ENCODE results near the gene RSAD2.
"Not testable (repeated sequence)": the region's sequence is repeated elsewhere in the genome, so short reads cannot be mapped to it uniquely, and the experiment has no call there.

Gene RSAD2

DNA sequence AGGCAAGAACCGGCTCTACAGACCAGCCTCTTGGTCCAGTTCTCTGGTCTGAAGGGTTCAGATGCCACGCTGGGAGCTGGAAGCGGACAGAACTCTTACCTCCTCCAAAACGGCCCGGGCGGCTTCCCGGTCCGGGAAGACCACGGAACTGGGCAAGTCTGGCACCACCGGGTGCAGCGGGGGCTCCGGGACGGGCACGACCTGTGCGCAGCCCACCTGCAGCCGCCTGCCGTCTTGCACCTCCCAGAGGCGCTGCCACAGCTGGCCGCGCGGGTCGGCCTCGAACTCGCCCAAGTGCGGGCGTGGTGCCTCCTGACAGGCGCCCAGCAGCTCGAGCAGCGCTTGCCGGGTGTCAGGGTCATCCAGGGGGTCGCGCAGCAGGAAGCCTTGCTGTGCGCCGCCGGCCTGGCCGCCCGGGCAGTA is 12.6 kb upstream of the RSAD2 start:
- no peak for DNase-seq (ENCODE audit: low spot score)

DNA sequence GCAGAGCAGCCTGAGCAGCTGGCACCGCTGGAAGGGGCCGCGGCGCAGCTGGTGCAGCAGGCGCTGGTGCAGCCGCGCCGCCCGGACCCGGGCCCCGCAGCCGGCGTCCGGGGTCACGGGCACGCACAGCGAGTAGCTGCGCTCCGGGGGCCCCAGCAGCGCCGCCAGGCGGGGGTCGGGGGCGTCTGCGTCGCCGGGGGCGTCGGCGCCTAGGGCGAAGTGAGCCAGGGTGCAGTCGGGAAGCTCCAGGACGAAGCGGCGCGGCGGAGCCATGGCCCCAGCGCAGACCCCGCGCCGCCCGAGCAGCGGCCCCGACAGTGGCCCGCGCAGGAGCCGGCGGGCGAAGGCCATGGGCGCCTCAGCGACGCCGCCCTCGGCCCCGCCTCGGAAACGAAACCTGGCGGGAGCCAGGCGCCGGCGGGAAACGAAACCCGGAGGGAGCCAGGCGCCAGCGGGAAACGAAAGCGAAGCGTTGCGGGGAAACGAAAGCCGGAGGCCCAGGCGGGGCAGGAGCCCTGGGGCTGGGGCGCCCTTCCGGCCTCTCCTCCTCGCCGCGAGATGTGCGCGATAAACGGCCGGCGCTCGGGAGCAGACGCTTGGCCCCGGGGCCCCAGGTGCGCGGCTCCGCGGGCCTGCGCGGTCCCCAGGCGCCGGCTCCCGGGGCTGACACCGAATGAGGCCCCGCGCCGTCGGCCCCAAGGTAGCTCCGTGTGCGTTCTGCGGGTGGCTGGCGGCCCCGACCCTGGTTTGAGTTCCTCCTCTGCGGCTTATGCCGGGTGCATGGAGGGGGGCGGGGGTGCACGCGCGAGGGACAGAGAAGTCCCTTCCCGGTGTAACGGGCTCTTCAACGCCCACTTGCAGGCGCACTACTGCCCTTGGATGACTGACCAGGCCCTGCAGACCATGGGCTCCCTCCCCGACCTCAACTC is 12.0 kb upstream of the RSAD2 start, which contains the start of gene CMPK2:
CMPK2 (minus strand) TSS at position 562 of the 929 bp plus-strand sequence; CDS start at position 351, 211 bp downstream.
- DNase-seq (ENCODE audit: low spot score) = peak; percentile 65

DNA sequence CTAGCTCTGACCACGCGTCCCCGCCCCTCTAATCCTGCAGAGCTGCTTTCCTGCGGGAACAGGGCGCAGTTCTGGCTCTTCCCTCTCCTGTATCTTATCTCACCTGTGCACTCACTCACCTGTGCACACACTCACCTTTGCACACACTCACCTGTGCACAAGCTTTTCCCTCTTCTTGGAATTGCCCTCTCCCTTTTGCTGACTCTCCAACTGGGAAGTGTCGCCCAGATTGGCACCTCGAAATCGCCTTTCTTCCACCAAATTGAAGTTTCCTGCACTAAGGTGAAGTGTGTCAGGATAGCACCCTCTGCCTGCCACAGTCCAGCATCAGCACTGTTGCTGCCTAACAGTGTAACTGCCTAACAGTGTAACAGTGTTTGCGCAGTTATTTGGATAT is 11.3 kb upstream of the RSAD2 start:
- peak; percentile 73 for DNase-seq (ENCODE audit: low spot score)

DNA sequence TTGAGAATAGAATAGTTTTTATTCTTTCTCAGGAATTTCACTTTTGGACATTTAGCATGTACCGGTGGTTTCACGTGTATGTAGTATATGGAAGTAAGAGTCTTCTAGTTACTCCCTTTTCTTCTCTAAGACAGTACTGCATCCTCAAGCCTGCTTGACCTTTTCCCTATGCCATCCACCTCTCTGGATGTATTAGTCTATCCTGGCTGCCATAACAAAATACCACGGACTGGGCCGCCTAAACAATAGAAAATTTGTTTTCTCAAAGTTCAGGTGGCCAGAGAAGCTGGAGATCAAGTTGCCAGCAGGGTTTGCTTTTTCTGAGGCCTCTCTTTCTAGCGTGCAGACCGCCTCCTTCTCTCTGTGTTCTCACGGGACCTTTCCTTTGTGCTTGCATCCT is 10.6 kb upstream of the RSAD2 start:
- DNase-seq (ENCODE audit: low spot score) = no peak

DNA sequence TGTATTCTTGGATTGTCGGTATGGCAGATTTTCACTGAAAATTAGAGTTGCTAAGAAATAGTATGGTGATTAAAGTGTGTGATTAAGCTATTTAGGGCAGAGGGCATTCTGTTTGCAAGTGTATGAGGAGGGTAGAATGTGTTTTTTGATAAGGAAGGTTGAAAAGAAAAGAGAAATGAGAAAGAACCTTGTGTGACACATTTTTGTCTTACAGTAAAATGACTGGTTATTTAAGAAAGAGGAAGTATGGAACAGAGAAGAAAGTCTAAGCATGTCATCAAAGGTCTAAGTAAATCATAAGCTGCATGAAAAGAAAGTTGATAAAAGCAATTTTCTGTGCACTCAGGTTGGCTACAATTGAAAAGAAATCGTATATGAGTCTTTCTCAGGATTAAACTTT is 5.2 kb upstream of the RSAD2 start:
- DNase-seq (ENCODE audit: low spot score) = no peak

DNA sequence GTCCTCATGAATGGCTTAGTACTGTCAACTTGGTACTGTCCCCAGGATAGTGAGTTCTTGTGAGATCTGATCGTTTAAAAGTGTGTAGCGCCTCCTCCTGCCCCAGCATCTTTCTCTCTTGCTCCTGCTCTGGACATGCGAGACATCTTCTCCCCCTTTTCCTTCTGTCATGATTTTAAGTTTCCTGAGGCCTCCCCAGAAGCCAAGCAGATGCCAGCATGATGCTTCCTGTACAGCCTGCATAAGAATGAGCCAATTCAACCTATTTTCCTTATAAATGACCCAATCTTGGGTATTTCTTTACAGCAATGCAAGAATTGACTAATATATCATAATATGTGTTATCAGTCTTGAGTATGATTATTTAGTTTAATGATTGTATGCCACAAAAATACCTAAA is 3.5 kb upstream of the RSAD2 start:
- DNase-seq (ENCODE audit: low spot score) = no peak

DNA sequence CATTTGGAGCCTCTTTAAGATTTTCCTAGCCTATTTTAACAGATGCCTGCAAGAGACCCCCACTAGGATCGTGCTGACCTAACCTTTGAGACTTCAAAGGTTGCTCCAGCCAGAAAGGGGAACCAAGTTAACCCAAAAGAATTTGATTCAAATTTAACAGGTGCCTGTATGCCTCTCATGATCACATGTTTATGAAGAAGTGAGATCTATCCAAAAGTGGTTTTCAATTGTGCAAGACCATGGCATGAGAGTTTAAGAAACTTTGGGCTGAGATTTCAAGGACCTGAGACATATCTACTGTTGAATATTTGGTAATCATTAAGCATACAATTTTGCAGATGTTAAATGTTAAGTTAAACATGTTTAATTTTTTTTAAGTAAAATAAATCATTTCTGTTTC is 1.3 kb upstream of the RSAD2 start:
- no peak for DNase-seq (ENCODE audit: low spot score)

DNA sequence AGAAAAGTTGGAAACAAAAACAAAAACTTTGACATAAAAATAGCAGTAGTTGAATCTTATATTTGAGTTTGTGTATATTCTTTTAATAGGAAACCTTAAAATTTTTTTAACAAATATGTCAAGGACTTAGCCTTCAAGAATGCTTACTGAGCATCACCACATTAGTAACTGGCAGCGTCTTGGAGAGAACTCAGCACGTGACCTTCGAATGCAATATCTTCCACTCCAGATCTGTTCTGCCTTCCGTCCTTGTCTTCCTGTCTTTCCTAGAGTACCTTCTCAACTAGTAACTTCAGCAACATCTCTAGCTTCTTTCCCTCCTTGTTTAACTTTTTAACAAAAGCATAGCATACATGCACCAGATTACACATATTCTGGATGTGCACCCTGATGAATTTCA is 972 bp downstream of the RSAD2 start:
- no peak for DNase-seq (ENCODE audit: low spot score)

DNA sequence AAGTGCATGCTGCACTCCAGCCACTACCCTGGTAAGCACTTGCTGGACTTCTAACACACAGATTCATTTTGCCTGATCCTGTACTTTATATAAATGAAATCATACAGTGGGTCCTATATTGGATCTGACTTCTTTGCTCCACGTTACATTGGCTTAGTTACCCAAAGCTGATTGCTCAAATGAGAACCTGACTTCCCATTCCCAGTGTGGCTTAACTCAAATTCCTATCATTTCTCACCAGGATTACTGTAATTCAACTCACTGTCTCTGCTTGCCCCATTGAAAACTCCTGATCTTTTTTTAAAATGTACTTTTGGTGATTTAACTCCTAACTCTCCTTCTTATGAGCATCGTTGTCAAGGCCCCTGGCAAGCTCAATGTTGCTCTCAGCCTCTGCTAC is 1.4 kb downstream of the RSAD2 start:
- no peak for DNase-seq (ENCODE audit: low spot score)

DNA sequence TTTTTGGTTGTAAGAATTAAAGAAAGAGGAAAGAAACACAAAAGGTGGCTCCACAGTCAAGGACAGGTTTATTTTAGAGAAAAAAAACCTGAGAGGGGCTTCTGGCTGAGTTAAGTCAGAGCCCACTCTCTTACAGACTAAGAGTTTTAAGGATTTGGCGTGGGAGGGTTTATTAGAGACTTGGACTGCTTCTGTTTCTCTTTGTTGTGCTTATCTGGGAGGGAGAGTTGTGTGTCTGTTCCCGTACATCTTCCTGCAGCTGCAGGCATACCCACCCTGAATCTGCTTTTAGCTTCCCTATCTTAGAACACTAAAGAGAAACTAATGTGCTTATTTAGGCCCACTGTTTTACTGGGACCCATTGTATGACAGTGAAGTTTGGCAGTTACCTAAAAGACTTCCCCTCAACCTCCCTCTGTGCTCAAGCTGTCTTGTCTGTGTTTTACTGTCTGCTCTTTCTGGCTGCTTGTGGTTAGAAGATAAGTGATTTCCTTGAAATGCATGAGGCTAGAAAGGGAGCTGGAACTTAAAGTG is 2.7 kb downstream of the RSAD2 start:
- no peak for DNase-seq (ENCODE audit: low spot score)

DNA sequence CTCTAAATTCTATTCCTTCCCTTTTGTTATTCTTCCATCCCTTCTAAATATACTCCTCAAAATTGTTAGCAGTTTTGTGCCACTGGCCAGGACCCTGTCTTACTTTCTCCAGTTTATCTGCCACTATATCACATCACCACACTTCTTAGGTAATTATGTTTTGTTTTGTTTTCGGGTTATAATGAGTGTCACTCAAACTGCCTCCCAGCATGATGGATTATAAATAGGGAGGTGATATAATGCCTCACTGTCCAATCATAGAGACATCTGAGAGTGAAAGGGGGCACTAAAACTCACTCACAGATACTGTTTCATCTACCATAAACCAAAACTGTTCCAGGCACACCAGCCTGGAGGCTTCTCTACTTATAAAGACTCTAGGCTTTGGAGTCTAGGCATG is 3.5 kb downstream of the RSAD2 start:
- no peak for DNase-seq (ENCODE audit: low spot score)

DNA sequence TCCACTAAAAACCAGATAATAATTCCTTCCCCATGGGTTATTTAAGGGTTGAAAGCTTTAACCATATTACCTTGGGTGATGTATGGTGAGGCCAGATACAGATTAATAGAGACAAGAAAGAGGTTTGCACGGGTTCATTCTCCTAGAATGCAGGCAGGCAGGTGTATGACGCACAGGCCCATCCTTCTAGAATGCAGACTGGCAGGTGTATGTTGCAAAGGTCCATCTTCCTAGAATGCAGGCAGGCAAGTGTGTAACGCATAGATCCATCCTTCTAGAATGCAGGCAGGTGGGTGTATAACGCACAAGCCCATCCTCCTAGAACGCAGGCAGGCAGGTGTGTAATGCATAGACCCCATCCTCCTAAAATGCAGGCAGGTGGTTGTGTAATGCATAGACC is 3.9 kb downstream of the RSAD2 start:
- no peak for DNase-seq (ENCODE audit: low spot score)

DNA sequence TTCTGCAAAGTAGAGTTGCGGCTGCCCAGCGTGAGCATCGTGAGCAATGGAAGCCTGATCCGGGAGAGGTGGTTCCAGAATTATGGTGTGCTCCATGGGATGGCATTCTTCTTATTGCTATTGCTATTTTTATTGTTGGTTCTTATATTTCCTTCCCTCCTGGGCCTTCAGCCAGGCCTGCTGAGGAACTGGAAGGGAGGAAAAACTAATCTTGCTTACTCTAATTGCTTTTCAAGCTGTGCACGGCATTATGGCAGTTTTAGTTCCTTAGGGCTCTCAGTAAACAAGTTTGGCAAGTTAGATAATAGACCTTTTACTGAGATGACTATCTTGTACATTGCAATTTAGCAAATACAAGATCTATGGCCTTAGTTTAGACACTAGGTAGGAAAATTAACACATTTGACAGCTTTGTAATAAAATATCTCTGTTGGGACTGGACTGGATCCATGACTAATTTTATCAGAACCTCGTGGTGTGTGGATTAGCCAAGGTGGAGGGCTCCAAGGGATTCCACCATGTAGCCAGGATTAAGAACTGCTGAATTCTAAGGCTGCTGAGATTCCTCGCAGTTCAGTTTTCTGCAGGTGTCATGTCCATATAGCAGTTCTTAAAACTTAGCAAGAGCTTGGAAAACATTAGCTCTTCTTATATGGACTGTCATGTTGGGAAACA is 6.0 kb downstream of the RSAD2 start:
- no peak for DNase-seq (ENCODE audit: low spot score)

DNA sequence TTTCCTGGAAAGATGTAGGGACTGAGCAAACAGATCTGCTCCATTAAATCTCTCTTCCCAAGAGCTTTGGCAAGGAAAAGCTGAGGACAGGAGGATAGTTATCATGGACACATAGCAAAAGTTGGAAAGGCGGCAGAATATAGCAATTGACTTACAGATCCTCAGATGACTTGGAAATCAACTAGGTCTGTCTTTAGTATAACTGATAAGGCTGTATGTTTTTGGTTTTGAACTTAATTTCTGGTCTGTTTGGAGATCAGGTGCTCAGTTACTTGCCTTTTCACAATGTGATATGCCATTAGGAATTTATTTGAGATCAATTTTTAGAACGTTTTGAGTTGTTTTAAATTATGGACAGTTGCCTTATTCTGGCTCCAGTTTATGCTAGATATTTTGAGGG is 8.0 kb downstream of the RSAD2 start:
- no peak for DNase-seq (ENCODE audit: low spot score)

DNA sequence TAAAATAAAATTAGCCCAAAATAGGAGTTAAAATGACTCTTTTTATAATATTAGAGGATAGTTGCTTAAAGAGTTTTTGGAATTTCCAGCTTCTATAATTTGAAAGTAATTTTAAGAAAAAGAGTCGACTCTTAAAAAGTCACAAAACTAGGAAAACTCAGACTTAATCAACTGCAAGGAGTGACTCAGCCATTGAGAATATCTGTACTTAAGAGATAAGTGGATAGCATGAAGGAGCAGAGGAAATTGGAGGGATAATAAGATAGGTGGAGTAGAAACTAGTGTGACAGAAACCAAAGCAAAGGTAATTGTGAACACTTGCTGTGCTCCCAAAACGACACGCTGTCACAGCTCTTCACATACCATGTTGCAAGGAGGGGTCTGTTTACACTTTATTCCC is 8.4 kb downstream of the RSAD2 start:
- no peak for DNase-seq (ENCODE audit: low spot score)

DNA sequence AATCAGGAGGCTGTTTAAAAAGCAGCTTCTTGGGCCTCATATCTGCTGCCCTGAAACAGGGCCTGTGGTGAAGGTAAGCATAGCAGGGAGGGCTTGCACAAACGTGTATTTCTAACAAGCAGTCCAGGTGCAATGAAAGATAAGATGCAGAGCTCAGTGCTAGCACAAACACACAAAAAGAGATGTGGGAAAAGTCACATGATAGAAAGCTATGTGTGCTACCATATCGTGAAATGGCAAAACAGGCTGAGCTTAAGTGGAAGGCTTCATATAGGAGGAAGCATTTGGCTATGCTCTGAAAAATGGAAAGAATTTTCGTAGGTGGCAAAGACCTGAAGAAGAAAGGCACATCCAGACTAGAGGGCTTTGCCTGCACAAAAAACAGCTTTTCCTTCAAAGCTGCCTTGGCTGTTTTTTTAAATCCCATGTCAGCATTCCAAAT is 10.2 kb downstream of the RSAD2 start:
- no peak for DNase-seq (ENCODE audit: low spot score)

DNA sequence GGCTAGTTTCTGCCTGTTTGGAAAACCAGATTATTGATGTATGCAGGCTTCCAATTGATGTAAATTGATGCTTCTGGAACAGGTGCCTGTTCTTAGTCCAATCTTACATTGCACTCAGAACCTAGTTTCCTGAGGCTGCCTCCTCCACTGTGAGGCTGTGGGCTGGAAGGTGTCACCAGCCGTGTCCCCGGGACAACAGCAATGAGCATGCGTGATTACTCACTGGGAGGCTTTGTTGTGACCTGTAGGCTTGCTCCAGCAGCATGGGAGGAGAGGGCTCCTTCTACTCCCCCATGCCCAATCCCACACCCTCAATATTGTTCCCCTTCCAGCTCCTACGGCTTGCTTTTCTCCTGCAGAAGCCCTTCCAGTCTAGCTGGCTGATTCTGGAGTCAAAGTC is 11.1 kb downstream of the RSAD2 start:
- DNase-seq (ENCODE audit: low spot score) = no peak

DNA sequence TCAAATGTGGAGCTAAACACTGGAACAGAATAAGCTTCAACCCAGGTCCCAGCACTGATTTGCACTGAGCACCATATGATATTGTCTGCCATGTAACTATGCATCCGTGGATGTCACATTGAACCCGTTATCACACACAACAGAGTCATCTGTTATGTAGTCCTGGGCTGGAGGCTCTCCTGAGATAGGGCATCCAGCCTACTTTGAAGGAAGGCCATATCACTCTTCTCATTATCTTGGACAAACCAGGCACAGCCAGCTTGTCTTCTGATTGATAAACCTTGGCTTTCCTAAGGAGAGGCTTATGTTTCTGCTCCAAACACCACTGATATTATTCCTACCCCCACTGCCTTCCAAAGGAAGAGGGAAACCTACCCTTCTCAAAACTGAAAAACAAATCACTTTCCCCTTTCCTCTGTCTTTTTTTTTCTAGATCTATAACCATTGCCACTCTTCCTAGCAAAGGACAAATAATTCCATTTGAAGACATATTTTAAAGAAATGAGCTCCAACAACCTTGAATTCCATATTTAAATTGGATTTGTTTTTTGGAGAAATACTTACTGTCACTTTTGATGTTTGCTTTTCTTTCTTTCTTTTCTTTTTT is 16.4 kb downstream of the RSAD2 start:
- no peak for DNase-seq (ENCODE audit: low spot score)

DNA sequence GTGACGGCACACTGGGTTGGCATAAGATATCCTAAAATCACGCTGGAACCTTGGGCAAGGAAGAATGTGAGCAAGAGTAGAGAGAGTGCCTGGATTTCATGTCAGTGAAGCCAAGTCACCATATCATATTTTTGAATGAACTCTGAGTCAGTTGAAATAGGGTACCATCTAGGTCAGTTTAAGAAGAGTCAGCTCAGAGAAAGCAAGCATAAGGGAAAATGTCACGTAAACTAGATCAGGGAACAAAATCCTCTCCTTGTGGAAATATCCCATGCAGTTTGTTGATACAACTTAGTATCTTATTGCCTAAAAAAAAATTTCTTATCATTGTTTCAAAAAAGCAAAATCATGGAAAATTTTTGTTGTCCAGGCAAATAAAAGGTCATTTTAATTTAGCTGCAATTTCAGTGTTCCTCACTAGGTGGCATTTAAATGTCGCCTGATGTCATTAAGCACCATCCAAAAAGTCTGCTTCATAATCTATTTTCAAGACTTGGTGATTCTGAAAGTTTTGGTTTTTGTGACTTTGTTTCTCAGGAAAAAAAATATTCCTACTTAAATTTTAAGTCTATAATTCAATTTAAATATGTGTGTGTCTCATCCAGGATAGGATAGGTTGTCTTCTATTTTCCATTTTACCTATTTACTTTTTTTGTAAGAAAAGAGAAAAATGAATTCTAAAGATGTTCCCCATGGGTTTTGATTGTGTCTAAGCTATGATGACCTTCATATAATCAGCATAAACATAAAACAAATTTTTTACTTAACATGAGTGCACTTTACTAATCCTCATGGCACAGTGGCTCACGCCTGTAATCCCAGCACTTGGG is 19.6 kb downstream of the RSAD2 start:
- DNase-seq (ENCODE audit: low spot score) = peak; percentile 55

DNA sequence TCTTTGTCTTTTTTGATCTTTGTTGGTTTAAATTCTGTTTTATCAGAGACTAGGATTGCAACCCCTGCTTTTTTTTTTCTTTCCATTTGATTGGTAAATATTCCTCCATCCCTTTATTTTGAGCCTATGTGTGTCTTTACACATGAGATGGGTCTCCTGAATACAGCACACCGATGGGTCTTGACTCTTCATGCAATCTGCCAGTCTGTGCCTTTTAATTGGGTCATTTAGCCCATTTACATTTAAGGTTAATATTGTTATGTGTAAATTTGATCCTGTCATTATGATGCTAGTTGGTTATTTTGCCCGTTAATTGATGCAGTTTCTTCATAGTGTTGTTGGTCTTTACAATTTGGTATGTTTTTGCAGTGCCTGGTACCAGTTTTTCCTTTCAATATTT is 25.0 kb downstream of the RSAD2 start:
- DNase-seq (ENCODE audit: low spot score) = not testable (repeated sequence)

DNA sequence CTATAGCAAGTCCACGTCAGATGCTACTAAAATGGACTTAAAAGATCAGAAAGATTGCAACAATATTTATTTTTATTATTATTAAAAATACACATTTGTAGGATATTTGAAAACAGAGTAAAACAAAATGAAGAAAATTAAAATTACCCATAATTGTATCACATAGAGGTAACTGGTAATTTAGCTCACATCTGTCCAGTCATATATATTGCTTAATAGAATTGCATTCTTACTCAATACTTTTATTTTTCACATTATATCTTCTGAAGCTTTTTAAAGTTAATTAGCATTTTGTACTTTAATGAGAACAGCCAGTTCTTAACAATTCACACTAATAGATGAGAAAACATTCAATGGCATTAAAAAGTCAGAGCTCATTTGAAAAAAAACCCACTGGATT is 28.1 kb downstream of the RSAD2 start:
- no peak for DNase-seq (ENCODE audit: low spot score)
